H1 (cell line): ENCODE data around the gene LCE3B. TPM values are rescaled to one million over a fixed set of nuclear protein-coding genes. Genes with fewer than 3 reads are reported as not detected.

Experiments
- CTCF ChIA-PET: fragments of 300-600 bp; sonication (Branson Sonifier 250); formaldehyde crosslinking; loops from one replicate; lab custom pipeline; 2021; ENCODE audit not compliant: partially characterized antibody; lab: Charles Lee
- POLR2A ChIA-PET: fragments of 300-600 bp; sonication (Branson Sonifier 250); formaldehyde crosslinking; loops from one replicate; lab custom pipeline; 2021; ENCODE audit warnings: inconsistent platforms; ENCODE audit not compliant: partially characterized antibody; lab: Charles Lee
- DNase-seq, 2 experiments: peaks; one replicate each; pipeline versions ENCODE4 v3.0.0 to v3.0.0-alpha.2; 2010 to 2022; ENCODE audit warnings: low spot score in 2 of 2, low read depth in 1 of 2, mixed read lengths in 1 of 2
- FAIRE-seq: peaks from 2 replicates; lab custom pipeline; 2011; peaks lifted over from hg19 to GRCh38; lab: Jason Lieb, UNC
- H2AFZ ChIP-seq: 2 replicates; pipeline ENCODE4 v1.8.1; 2012; ENCODE audit warnings: low read length, inconsistent platforms
- H2AK5ac ChIP-seq: 2 replicates; pipeline ENCODE4 v1.6.1; 2013; ENCODE audit warnings: low read depth, low read length
- H2BK120ac ChIP-seq: replicated peaks from 2 replicates; pipeline ENCODE3; 2013; ENCODE audit warnings: low read depth, low read length, inconsistent platforms
- H2BK12ac ChIP-seq: 2 replicates; pipeline ENCODE4 v1.6.1; 2013; ENCODE audit warnings: low read depth, low read length
- H2BK15ac ChIP-seq: 2 replicates; pipeline ENCODE4 v1.6.1; 2013; ENCODE audit warnings: low read length
- H2BK20ac ChIP-seq: 2 replicates; pipeline ENCODE4 v1.6.1; 2013; ENCODE audit warnings: low read length
- H2BK5ac ChIP-seq: 2 replicates; pipeline ENCODE4 v1.6.1; 2013; ENCODE audit warnings: low read depth, low read length
- H3K14ac ChIP-seq: 2 replicates; pipeline ENCODE4 v1.6.1; 2013; ENCODE audit warnings: inconsistent platforms; ENCODE audit not compliant: insufficient read length
- H3K18ac ChIP-seq: 2 replicates; pipeline ENCODE4 v1.6.1; 2013; ENCODE audit warnings: low read length; ENCODE audit errors: extremely low read depth
- H3K23ac ChIP-seq: 2 replicates; pipeline ENCODE4 v1.6.1; 2013; ENCODE audit warnings: inconsistent platforms; ENCODE audit not compliant: insufficient read length
- H3K23me2 ChIP-seq: 2 replicates; pipeline ENCODE4 v1.6.1; 2013; ENCODE audit warnings: low read depth, low read length
- H3K27ac ChIP-seq: 2 replicates; pipeline ENCODE4 v1.6.1; 2011; ENCODE audit warnings: low read depth, low read length, inconsistent platforms
- H3K27me3 ChIP-seq, 4 experiments: replicated peaks in 1 of 4; 1 replicate in 1 of 4; 2 replicates in 3 of 4; pipeline versions ENCODE4 v1.6.1 to v1.8.1; 2011 to 2013; ENCODE audit warnings: low read length in 3 of 4, mild to moderate bottlenecking in 3 of 4, inconsistent platforms in 2 of 4, mixed read lengths in 2 of 4, moderate library complexity in 1 of 4; ENCODE audit not compliant: control insufficient read depth in 3 of 4, insufficient read depth in 3 of 4; ENCODE audit errors: extremely low read depth in 1 of 4
- H3K36me3 ChIP-seq, 4 experiments: 2 replicates each; pipeline versions ENCODE4 v1.6.1 to v1.8.1; 2011 to 2013; ENCODE audit warnings: mild to moderate bottlenecking in 4 of 4, low read length in 3 of 4, moderate library complexity in 2 of 4, control low read depth in 1 of 4, inconsistent platforms in 1 of 4; ENCODE audit not compliant: insufficient read depth in 4 of 4, control insufficient read depth in 2 of 4
- H3K4ac ChIP-seq: replicated peaks from 2 replicates; pipeline ENCODE3; 2013; ENCODE audit warnings: low read length, low read depth, mixed read lengths, inconsistent platforms; ENCODE audit not compliant: insufficient read length
- H3K4me1 ChIP-seq, 4 experiments: replicated peaks in 1 of 4; 1 replicate in 1 of 4; 2 replicates in 3 of 4; pipeline versions ENCODE4 v1.6.1 to v1.8.1; 2011 to 2013; ENCODE audit warnings: low read length in 3 of 4, inconsistent platforms in 2 of 4, mixed read lengths in 1 of 4; ENCODE audit not compliant: insufficient read depth in 4 of 4, control insufficient read depth in 3 of 4
- H3K4me2 ChIP-seq, 2 experiments: 2 replicates each; pipeline versions ENCODE4 v1.6.1 to v1.8.1; 2011 to 2013; ENCODE audit warnings: low read depth in 2 of 2, low read length in 2 of 2, control low read depth in 1 of 2, inconsistent platforms in 1 of 2, mild to moderate bottlenecking in 1 of 2; ENCODE audit not compliant: insufficient read depth in 1 of 2
- H3K4me3 ChIP-seq, 4 experiments: fragments of 200-600, 300-600 bp in 1 of 4; sonication (generic), shearing (Covaris generic), sonication (Bioruptor Twin) in 1 of 4; 2 replicates each; pipeline versions ENCODE4 v1.5.1 to v1.8.1; 2011 to 2016; ENCODE audit warnings: low read length in 4 of 4, low read depth in 3 of 4, control low read depth in 2 of 4, inconsistent platforms in 2 of 4, mild to moderate bottlenecking in 2 of 4, mixed read lengths in 1 of 4, moderate library complexity in 1 of 4; ENCODE audit not compliant: insufficient read depth in 2 of 4; ENCODE audit errors: extremely low read depth in 1 of 4
- H3K56ac ChIP-seq: replicated peaks from 2 replicates; pipeline ENCODE3; 2013; ENCODE audit warnings: low read depth, mild to moderate bottlenecking, mixed read lengths, low read length, inconsistent platforms; ENCODE audit not compliant: insufficient read length
- H3K79me1 ChIP-seq: 2 replicates; pipeline ENCODE4 v1.6.1; 2013; ENCODE audit warnings: low read depth, low read length, control low read depth
- H3K79me2 ChIP-seq, 2 experiments: 2 replicates each; pipeline versions ENCODE4 v1.6.1 to v1.8.1; 2012 to 2013; ENCODE audit warnings: low read length in 2 of 2, mild to moderate bottlenecking in 2 of 2, inconsistent platforms in 1 of 2; ENCODE audit not compliant: insufficient read depth in 2 of 2, control insufficient read depth in 1 of 2
- H3K9ac ChIP-seq, 4 experiments: replicated peaks in 1 of 4; 1 replicate in 1 of 4; 2 replicates in 3 of 4; pipeline versions ENCODE4 v1.6.1 to v1.8.1; 2011 to 2013; ENCODE audit warnings: low read depth in 3 of 4, low read length in 3 of 4, control low read depth in 2 of 4, mild to moderate bottlenecking in 2 of 4, moderate library complexity in 2 of 4, inconsistent platforms in 1 of 4; ENCODE audit errors: extremely low read depth in 1 of 4
- H3K9me3 ChIP-seq, 2 experiments: 2 replicates each; pipeline versions ENCODE4 v1.6.1 to v1.8.1; 2012 to 2013; ENCODE audit warnings: mild to moderate bottlenecking in 2 of 2, moderate library complexity in 2 of 2, control low read depth in 1 of 2, inconsistent platforms in 1 of 2, low read depth in 1 of 2, low read length in 1 of 2, mixed read lengths in 1 of 2; ENCODE audit not compliant: insufficient read depth in 2 of 2
- H4K20me1 ChIP-seq, 2 experiments: replicated peaks in 1 of 2; 2 replicates each; pipeline versions ENCODE3 to v1.8.1; 2011 to 2013; ENCODE audit warnings: inconsistent platforms in 2 of 2, low read length in 2 of 2, mild to moderate bottlenecking in 1 of 2; ENCODE audit not compliant: insufficient read depth in 2 of 2, control insufficient read depth in 1 of 2
- H4K5ac ChIP-seq: 2 replicates; pipeline ENCODE4 v1.6.1; 2013; ENCODE audit warnings: low read length, low read depth, mixed read lengths, inconsistent platforms; ENCODE audit not compliant: insufficient read length
- H4K8ac ChIP-seq: 2 replicates; pipeline ENCODE4 v1.8.0; 2013; ENCODE audit warnings: mild to moderate bottlenecking, moderate library complexity, low read length, inconsistent platforms; ENCODE audit not compliant: insufficient read depth; ENCODE audit errors: extremely low read depth
- H4K91ac ChIP-seq: replicated peaks from 2 replicates; pipeline ENCODE3; 2013; ENCODE audit warnings: low read length, mixed read lengths, inconsistent platforms; ENCODE audit not compliant: insufficient read length
- CHD1 ChIP-seq: IDR thresholded peaks from 2 replicates; pipeline ENCODE4 v1.6.1; 2012; ENCODE audit warnings: low read depth, low read length, improper control_type of control experiment
- PHF8 ChIP-seq: fragments of 200-600 bp; sonication (generic); conservative IDR thresholded peaks from 2 replicates; pipeline ENCODE4 v1.7.1; 2012; ENCODE audit warnings: low read depth, mild to moderate bottlenecking, inconsistent platforms, low read length, moderate library complexity
- SP2 ChIP-seq: IDR thresholded peaks from 2 replicates; pipeline ENCODE4 v1.6.1; 2012; ENCODE audit warnings: mild to moderate bottlenecking, low read length, inconsistent platforms
- WGBS, 2 experiments: shearing (Covaris generic) in 1 of 2; methylation state at CpG; one replicate each; pipeline versions ENCODE4 v1.1.6 to v1.1.7; 2013 to 2015; ENCODE audit warnings: low lambda C conversion rate in 2 of 2, mixed read lengths in 2 of 2, inconsistent platforms in 1 of 2, low coverage in 1 of 2, missing lambda C conversion rate in 1 of 2; ENCODE audit not compliant: insufficient replicate concordance in 2 of 2, insufficient coverage in 1 of 2, insufficient read length in 1 of 2; ENCODE audit errors: extremely low coverage in 1 of 2, missing lambda C conversion rate in 1 of 2; 5-methylcytosine and 5-hydroxymethylcytosine counted together
- polyA plus RNA-seq, 7 experiments: library from polyadenylated mRNA; depleted of rRNA in 3 of 7; stranded (reverse) in 5 of 7; unstranded in 2 of 7; fragments of >200 nt in 5 of 7; fragments of 200-250 nt in 2 of 7; gene quantifications; 1 replicate in 5 of 7; 2 replicates in 1 of 7; 4 replicates in 1 of 7; pipeline versions ENCODE4 v1.2.1 to v1.2.3, GENCODE V29; 2011 to 2013; ENCODE audit warnings: missing spikeins in 2 of 7, mixed read lengths in 2 of 7
- total RNA-seq: library from RNA; stranded (reverse); fragmentation: NEBNext Ultra II Directional; extraction: Animal tissue kit (Norgen Biotek cat#: 25700); gene quantifications from 2 replicates; pipeline ENCODE4 v1.2.1, GENCODE V29; 2021

Gene LCE3B
- total and polyA plus RNA-seq, 2 of the 8 experiments (the other 6 are each of a cell fraction or from before 2014, with no cell fraction given) = not detected

DNA sequence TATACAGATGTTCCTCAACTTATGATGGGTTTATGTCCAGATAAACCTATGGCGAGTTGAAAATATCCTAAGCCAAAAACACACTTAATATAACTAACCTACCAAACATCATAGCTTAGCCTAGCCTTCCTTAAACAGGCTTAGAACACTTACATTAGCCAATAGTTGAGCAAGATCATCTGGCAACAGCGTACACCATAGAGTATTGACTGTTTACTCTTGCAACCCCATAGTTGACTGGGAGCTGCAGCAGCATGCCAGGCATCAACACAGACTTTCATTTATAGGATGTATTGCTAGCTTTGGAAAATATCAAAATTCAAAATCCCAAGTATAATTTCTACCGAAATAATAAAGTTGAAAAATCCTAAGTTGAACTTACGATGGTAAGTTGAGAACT, 44.1 kb downstream of the LCE3B start:
- no peak overlapping the region for H2BK120ac ChIP-seq
- H3K4ac ChIP-seq = no peak overlapping the region
- H3K23me2 ChIP-seq = no peaks in the 10 kb centered on the region
- H4K5ac ChIP-seq = no peak overlapping the region
- H3K79me2 ChIP-seq = no peaks in the 10 kb centered on the region
- no peaks in the 10 kb centered on the region for H3K4me1 ChIP-seq
- no peak overlapping the region for H3K4me2 ChIP-seq
- no peak overlapping the region for H4K91ac ChIP-seq
- H3K4me3 ChIP-seq = no peak overlapping the region
- no peak overlapping the region for H3K56ac ChIP-seq
- H2BK5ac ChIP-seq = no peak overlapping the region
- H3K27me3 ChIP-seq = no peaks in the 10 kb centered on the region
- H2BK20ac ChIP-seq = no peak overlapping the region
- DNase-seq (no peak), FAIRE-seq (no peak)
- POLR2A ChIA-PET = no interaction called here
- H3K79me1 ChIP-seq = no peaks in the 10 kb centered on the region
- no peak overlapping the region for H2AFZ ChIP-seq
- H3K23ac ChIP-seq = no peak overlapping the region
- CTCF ChIA-PET = no interaction called here
- no peaks in the 10 kb centered on the region for H4K20me1 ChIP-seq
- H2BK12ac ChIP-seq = no peak overlapping the region
- whole genome bisulfite sequencing, 2 experiments = 83% methylated on average over 4 of the region's 4 CpGs; no CpG with 5 or more reads in 1 of the 2 experiments
- no peak overlapping the region for H3K9ac ChIP-seq
- H3K36me3 ChIP-seq = no peaks in the 10 kb centered on the region
- no peak overlapping the region for H2AK5ac ChIP-seq
- no peak overlapping the region for H4K8ac ChIP-seq
- H3K14ac ChIP-seq = no peak overlapping the region
- TF ChIP-seq CHD1 (no peak), SP2 (no peak), PHF8 (no peak)
- H3K27ac ChIP-seq = no peak overlapping the region
- peaks cover 54 to 57% of the 10 kb centered on the region in 2 experiments for H3K9me3 ChIP-seq
- no peak overlapping the region for H2BK15ac ChIP-seq
- H3K18ac ChIP-seq = no peak overlapping the region
